SJSA1 (cell line): Measurements from ENCODE around the gene IL2RG. TPM values are rescaled to one million over a fixed set of nuclear protein-coding genes. Genes with fewer than 3 reads are reported as not detected.

Source experiments
- DNase-seq, 2 experiments: peaks; one replicate each; pipeline ENCODE4 v3.0.0-alpha.2; 2015 to 2020; ENCODE audit warnings: low spot score in 2 of 2, low read depth in 1 of 2
- H3K27ac ChIP-seq: fragments of 250-450 bp; sonication (Bioruptor Pico); 2 replicates; pipeline ENCODE4 v1.5.1; 2020; ENCODE audit warnings: mild to moderate bottlenecking, moderate library complexity
- H3K27me3 ChIP-seq: fragments of 250-450 bp; sonication (Bioruptor Pico); replicated peaks from 2 replicates; pipeline ENCODE4 v1.5.1; 2020; ENCODE audit warnings: mild to moderate bottlenecking, moderate library complexity
- H3K36me3 ChIP-seq: fragments of 250-450 bp; sonication (Bioruptor Pico); 2 replicates; pipeline ENCODE4 v1.5.1; 2020; ENCODE audit warnings: mild to moderate bottlenecking
- H3K4me1 ChIP-seq: fragments of 250-450 bp; sonication (Bioruptor Pico); replicated peaks from 2 replicates; pipeline ENCODE4 v1.6.1; 2021; ENCODE audit warnings: mild to moderate bottlenecking
- H3K4me3 ChIP-seq: fragments of 250-450 bp; sonication (Bioruptor Pico); 2 replicates; pipeline ENCODE4 v1.5.1; 2020; ENCODE audit warnings: mild to moderate bottlenecking
- H3K9me3 ChIP-seq: fragments of 250-450 bp; sonication (Bioruptor Pico); replicated peaks from 2 replicates; pipeline ENCODE4 v1.5.1; 2020; ENCODE audit warnings: mild to moderate bottlenecking
- total RNA-seq: library from RNA; depleted of rRNA; stranded (reverse); fragments of >200 nt; shearing (Covaris generic); gene quantifications from 2 replicates; pipeline ENCODE4 v1.2.3, GENCODE V29; 2014

Gene IL2RG
- total RNA-seq, 1 experiment from 2014 or later = not detected

DNA sequence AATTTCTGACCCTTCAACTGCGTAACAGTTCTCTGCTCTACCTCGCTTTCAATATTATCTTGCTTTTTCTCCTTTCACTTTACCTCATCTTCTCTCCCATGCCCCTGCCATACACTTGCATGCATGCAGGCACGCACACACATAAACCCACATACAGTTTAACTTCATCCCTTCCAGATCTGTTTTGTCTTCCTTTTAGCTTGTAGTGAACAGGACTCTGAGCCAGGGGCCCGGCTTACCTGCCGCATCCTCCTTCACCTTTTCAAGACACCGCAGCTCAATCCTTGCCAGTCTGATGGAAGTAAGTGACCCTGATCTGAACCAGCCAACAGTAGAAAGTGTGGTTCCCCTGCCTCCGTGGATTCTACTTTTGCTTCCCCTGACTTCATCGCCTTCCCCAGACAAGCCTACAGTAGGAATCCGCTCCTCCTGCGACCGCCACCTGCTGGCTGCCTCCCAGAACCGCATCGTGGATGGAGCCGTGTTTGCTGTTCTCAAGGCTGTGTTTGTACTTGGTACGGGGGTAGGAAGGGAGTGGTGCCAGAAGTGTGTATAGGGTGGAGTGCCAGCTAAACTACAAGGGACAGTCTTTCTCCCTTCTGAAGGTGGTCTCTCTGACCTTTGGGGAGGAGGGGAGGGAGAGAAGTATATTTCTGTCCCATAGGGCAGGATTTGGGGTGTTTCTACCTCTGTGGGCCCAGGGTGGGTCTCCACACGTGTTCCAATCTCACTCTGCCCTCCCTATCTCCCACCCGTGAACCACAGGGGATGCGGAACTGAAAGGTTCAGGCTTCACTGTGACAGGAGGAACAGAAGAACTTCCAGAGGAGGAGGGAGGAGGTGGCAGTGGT lies 17.8 kb upstream of the IL2RG start:
- Histone ChIP-seq H3K9me3 (no peaks in the 10 kb centered on the region), H3K36me3 (no peaks in the 10 kb centered on the region), H3K27ac (no peak overlapping the region), H3K4me3 (no peak overlapping the region), H3K4me1 (no peaks in the 10 kb centered on the region), H3K27me3 (no peaks in the 10 kb centered on the region)
- DNase-seq = no peak

DNA sequence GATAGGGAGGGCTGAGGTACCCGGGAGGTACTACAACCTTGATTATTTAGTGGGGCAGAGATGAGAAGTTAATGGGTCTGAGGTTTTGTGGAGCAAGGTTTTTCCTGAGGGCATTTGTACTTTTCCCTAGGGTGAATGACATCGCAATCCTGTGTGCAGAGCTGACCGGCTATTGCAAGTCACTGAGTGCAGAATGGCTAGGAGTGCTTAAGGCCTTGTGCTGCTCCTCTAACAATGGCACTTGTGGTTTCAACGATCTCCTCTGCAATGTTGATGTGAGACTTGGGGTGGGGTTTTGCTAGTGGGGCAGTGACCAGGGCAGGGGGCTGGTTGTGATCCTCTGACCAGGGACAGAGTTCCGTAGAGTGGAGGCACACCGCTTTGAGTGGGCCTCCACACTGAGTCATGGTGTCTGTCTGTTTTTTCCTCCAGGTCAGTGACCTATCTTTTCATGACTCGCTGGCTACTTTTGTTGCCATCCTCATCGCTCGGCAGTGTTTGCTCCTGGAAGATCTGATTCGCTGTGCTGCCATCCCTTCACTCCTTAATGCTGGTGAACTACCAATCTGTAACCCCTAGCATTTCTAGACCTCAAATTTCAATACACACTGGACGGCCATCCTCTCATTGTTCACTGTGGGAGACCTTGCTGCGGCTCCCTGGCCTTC lies 16.9 kb upstream of the IL2RG start:
- H3K36me3 ChIP-seq = no peaks in the 10 kb centered on the region
- no peaks in the 10 kb centered on the region for H3K9me3 ChIP-seq
- H3K27me3 ChIP-seq = no peaks in the 10 kb centered on the region
- H3K4me3 ChIP-seq = no peak overlapping the region
- no peak overlapping the region for H3K27ac ChIP-seq
- no peak for DNase-seq
- H3K4me1 ChIP-seq = no peaks in the 10 kb centered on the region

DNA sequence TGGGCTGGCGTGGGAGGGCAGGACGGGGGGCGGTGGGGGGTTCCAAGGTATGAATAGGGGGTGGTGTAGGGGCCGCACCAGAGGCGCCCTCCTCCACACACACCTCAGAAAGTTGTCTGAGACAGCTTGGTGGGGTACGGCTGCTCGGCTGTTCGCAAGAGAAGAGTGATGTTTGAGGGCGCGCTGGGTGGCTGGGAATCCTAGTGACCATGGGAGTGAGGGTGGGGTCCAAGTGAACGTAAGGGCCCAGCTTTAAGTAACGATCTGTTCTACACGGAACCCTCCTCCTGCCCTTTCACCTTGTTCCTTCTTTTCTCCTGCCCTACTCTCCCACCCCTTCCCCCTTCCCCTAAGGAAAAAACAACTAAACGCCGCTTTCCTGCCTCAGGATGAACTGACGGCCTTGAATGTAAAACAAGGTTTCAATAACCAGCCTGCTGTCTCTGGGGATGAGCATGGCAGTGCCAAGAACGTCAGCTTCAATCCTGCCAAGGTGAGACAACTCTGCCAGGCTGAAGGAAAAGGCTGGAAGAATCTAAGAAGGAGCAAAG lies 7.7 kb upstream of the IL2RG start:
- Histone ChIP-seq H3K27ac (no peak overlapping the region), H3K4me3 (no peak overlapping the region), H3K27me3 (no peaks in the 10 kb centered on the region), H3K36me3 (no peaks in the 10 kb centered on the region), H3K4me1 (no peaks in the 10 kb centered on the region), H3K9me3 (no peaks in the 10 kb centered on the region)
- DNase-seq = no peak

DNA sequence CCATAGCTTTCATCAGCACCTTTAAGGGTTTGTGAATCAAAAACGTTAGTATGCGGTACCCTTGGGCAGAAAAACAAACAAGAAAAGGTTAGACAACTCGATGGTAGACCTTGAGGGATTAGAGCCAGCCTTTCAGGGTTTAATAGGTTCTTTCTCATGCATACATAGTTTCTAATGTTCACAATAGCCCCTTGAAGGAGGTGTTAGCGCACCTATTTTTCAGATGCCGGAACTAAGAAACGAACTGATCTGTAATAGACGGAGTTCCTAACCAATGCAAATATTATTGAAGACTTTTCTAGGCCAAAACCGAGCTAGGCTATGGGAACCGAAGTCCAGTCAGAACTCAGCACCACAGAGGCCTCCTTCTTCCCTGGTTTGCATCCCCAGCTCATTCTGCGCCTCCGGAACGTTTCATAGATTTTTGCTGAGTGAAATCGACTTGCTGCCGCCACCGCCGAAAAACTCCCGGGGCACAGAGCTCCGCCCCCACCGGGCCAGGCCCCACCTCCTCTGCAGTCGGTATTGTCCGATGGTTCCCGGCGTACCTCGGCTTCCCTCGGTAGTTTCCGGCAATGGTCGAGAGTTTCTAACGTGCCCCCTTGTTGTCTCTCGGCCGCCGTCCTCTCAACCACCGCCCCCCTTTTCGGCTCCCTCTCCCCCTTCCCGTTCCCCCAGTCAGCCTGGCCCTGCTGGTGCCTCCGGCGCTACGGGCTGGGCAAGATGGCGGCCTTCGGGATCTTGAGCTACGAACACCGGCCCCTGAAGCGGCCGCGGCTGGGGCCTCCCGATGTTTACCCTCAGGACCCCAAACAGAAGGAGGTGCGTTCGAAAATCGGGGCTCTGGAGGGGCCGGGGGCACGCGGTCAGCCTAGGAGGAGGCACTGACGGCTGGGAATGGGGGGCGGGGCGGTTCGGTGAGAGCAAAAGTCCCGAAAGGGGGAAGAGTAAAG lies 6.9 kb upstream of the IL2RG start, which contains the start of gene MED12:
Gene MED12, plus strand, starts transcription at position 565 of the 953 bp plus-strand sequence. Its CDS starts 159 bp downstream, at position 724.
- Histone ChIP-seq H3K4me3 (no peak within 1 kb of the TSS), H3K36me3 (no peaks in the 10 kb centered on the region), H3K27ac (no peak within 1 kb of the TSS), H3K9me3 (no peaks in the 10 kb centered on the region), H3K4me1 (no peaks in the 10 kb centered on the region), H3K27me3 (no peaks in the 10 kb centered on the region)
- no peak for DNase-seq

DNA sequence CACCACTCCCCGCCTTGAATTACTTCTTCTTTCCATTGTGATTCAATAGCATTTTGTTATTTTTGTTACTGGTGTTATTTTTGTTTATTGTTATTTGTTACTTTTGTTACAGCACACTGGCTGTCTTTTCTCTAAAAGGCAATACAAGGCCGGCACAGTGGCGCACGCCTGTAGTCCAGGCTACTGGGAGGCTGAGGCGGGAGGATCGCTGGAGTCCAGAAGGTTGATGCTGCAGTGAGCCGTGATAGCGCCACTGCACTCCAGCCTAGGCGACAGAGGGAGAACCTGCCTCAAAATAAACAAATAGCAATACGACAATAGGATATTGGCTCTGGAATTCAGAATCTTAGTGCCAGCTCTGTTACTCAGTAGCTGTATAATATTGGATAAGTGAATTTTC lies 6.0 kb upstream of the IL2RG start:
- Histone ChIP-seq H3K36me3 (no peaks in the 10 kb centered on the region), H3K27me3 (no peaks in the 10 kb centered on the region), H3K27ac (no peak overlapping the region), H3K9me3 (no peaks in the 10 kb centered on the region), H3K4me1 (no peaks in the 10 kb centered on the region), H3K4me3 (no peak overlapping the region)
- no peak for DNase-seq

DNA sequence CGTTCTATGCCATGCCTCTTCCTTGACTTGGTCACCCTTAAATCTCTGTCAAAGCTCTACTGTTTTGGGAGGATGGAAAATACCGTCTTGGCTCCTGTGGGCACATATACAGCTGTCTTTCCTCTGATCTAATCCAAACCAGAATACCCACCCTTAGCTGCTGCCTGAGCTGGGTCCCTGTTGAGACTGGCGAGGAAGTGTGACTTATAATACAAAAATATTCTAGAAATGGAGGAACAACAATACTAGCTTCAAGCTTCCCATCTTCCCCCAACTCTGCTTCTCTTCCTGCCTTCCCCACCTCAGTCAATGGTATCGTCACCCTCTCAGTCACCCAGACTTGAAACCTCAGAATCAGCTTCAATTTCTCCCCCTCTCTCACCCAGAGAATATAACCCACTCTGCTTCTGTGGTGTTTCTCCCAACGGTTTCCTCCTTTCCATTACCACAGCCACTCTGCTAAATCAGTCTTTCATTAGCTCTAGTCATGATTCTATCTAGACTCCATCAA lies 599 bp upstream of the IL2RG start:
- no peaks in the 10 kb centered on the region for H3K27me3 ChIP-seq
- H3K9me3 ChIP-seq = no peaks in the 10 kb centered on the region
- no peaks in the 10 kb centered on the region for H3K36me3 ChIP-seq
- H3K4me3 ChIP-seq = no peak overlapping the region
- no peak overlapping the region for H3K27ac ChIP-seq
- no peaks in the 10 kb centered on the region for H3K4me1 ChIP-seq
- DNase-seq = no peak

DNA sequence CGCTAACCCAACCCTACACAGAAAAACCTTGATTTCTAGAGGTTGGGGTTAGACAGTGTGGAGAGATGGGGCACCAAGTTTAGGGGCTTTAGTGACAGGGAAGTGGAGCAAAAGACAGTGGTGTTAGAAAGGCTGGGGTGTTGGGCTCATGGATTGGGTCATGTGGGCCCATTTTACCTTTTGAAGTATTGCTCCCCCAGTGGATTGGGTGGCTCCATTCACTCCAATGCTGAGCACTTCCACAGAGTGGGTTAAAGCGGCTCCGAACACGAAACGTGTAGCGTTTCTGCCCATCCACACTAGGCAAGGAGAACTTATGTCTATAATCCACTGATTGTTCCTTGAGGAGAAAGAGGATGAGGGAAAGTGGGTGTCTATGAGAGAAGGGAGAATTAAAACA lies 2.3 kb downstream of the IL2RG start:
- H3K4me3 ChIP-seq = no peak overlapping the region
- H3K9me3 ChIP-seq = no peaks in the 10 kb centered on the region
- H3K36me3 ChIP-seq = no peaks in the 10 kb centered on the region
- H3K27me3 ChIP-seq = no peaks in the 10 kb centered on the region
- DNase-seq = no peak
- no peaks in the 10 kb centered on the region for H3K4me1 ChIP-seq
- no peak overlapping the region for H3K27ac ChIP-seq

DNA sequence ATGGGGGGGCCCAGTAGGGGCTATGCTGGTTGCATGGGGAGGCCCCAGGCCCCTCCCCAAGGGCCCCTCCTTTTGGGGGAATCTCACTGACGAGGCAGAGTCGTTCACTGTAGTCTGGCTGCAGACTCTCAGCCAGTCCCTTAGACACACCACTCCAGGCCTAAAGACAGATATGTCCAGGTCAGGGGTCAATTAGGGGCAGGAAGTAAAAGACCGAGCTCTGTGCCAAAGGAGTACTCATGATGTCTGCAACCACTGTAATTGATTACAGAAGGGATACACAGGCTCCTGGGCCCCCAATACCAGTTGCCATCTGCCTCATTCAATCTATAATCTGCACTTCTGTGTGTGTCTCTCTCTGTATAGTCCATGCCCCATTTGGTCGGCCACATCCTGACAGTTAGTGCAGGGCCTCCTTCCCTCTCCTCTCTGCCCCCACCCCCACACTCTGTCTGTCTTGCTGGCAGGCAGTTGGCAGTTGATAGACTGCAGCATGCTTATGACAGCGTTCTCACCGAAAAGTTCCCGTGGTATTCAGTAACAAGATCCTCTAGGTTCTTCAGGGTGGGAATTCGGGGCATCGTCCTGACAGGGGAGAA lies 3.5 kb downstream of the IL2RG start:
- no peak overlapping the region for H3K4me3 ChIP-seq
- no peak for DNase-seq

DNA sequence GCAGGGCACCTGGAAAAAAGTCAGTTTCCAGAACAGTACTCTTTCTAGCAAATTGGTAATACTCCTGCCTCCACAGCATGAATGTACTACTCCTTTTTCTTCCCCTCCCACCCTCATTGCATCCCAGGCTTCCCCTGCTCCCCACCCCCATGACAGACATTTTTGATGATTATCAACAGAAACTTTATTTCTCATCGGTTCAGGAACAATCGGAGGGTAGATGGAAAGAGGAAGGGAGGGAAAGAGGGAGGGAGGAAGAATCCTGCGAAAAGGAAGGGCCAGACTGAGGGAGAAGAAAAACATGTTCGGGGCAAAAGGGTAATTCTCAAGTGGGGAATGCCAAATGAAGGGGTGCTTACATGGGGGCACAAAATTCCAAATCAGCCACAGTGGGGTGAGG lies 4.1 kb downstream of the IL2RG start:
- no peak for DNase-seq
- Histone ChIP-seq H3K27me3 (no peaks in the 10 kb centered on the region), H3K27ac (no peak overlapping the region), H3K36me3 (no peaks in the 10 kb centered on the region), H3K4me3 (no peak overlapping the region), H3K9me3 (no peaks in the 10 kb centered on the region), H3K4me1 (no peaks in the 10 kb centered on the region)

More for the DNA sequence above, 3.5 kb downstream of the IL2RG start:
- Histone ChIP-seq H3K36me3 (no peaks in the 10 kb centered on the region), H3K27me3 (no peaks in the 10 kb centered on the region), H3K27ac (no peak overlapping the region), H3K9me3 (no peaks in the 10 kb centered on the region), H3K4me1 (no peaks in the 10 kb centered on the region)

DNA sequence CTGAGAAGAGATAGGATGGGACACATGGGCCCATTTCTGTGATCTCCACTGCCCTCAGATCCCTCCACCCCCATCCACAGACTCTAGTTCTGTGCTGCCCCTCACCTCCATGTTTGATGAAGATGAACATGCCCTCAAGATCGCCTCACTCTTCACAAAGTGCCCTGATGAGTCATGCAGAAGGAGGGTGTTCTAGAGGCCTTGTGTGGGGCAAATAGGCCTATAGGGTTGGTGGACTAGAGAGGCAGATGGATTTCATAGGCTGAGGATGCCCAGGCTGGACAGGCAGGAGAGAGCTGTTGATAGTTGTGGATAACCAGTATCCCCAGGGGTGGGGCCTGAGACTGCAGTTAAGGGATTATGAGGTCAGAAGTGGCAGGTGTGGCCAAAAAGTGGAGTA lies 5.0 kb downstream of the IL2RG start, which contains the start of gene CXorf65:
Gene CXorf65, minus strand, starts transcription at position 314 of the 400 bp plus-strand sequence. Its CDS starts 184 bp downstream, at position 130.
- Histone ChIP-seq H3K27me3 (no peaks in the 10 kb centered on the region), H3K9me3 (no peaks in the 10 kb centered on the region), H3K4me1 (no peaks in the 10 kb centered on the region), H3K27ac (no peak within 1 kb of the TSS), H3K4me3 (no peak within 1 kb of the TSS), H3K36me3 (no peaks in the 10 kb centered on the region)
- no peak for DNase-seq

DNA sequence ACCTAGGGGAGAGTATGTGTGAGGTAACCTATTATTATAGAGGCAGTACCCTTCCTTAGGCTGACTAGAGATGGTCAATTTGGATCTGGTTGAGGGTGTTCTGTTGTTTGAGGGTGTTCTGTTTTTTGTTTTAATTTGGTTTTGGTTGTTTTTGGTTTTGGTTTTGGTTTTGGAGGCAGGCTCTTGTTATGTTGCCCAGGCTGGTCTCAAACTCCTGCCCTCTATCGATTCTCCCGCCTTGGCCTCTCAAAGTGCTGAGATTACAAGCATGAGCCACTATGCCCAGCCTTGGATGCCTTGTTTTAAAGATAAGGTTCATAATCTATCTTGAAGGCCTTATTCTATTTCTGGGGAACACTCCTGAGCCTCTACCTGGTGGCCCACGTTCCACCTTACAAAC lies 5.7 kb downstream of the IL2RG start:
- DNase-seq = no peak
- H3K4me3 ChIP-seq = no peak overlapping the region
- H3K27ac ChIP-seq = no peak overlapping the region
- no peaks in the 10 kb centered on the region for H3K27me3 ChIP-seq
- H3K36me3 ChIP-seq = no peaks in the 10 kb centered on the region
- no peaks in the 10 kb centered on the region for H3K4me1 ChIP-seq
- H3K9me3 ChIP-seq = no peaks in the 10 kb centered on the region

DNA sequence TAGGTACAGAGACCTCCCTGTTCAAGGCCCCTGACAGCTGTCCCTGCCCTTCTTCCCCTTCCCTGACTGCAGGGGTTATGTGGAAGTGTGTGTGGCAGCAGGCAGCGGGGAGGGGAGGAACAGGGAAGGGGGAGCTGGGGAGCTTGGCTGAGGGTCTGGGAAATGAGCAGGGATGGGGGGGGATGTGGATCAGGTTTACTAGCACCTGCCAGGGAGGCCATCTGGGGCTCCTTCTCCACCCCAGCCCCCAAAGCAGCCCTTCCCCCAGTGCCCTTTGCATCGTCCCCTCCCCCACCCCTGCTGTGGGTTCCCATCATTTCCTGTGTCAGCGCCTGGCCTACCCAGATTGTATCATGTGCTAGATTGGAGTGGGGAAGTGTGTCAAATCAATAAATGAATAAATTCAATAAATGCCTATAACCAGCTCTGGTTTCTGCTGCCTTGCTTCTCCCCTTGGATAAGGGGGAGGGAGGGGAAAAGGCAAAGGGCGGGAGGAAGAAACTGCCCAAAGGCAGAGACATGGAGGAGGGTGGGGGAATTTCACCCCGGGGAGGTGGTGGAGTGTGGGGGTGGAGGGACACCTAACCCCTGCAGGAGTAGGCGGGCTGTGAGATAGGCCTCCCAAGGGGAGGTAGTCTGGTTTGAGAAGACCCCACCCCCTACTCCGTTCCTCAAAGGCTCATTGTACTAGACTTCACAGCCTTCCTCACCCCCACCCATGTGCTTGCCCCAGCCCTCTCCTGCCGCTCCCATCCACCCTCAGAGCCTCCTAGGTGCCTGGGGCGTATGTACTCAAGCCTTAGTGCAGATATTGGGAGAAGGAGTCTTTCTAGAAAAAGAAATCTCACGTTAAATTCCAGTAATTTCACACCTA lies 8.0 kb downstream of the IL2RG start:
- Histone ChIP-seq H3K9me3 (no peaks in the 10 kb centered on the region), H3K4me1 (no peaks in the 10 kb centered on the region), H3K27me3 (no peaks in the 10 kb centered on the region), H3K27ac (no peak overlapping the region), H3K36me3 (no peaks in the 10 kb centered on the region), H3K4me3 (no peak overlapping the region)
- no peak for DNase-seq
